Neural progenitor cell (in vitro differentiated cells): Measurements from ENCODE around the gene PPP2R5A.

Experiments
- CTCF ChIP-seq: fragments of 200-600 bp; sonication (generic); IDR thresholded peaks from 2 replicates; pipeline ENCODE4 v1.5.1; 2017; ENCODE audit warnings: antibody characterized with exemption, mild to moderate bottlenecking
- EZH2 ChIP-seq: fragments of 200-600 bp; sonication (generic); IDR thresholded peaks from 2 replicates; pipeline ENCODE4 v1.6.1; 2017; ENCODE audit warnings: antibody characterized with exemption, mild to moderate bottlenecking, moderate library complexity
- EZH2phosphoT487 ChIP-seq: fragments of 200-600 bp; sonication (generic); IDR thresholded peaks from 2 replicates; pipeline ENCODE4 v1.6.1; 2017; ENCODE audit warnings: antibody characterized with exemption

DNA sequence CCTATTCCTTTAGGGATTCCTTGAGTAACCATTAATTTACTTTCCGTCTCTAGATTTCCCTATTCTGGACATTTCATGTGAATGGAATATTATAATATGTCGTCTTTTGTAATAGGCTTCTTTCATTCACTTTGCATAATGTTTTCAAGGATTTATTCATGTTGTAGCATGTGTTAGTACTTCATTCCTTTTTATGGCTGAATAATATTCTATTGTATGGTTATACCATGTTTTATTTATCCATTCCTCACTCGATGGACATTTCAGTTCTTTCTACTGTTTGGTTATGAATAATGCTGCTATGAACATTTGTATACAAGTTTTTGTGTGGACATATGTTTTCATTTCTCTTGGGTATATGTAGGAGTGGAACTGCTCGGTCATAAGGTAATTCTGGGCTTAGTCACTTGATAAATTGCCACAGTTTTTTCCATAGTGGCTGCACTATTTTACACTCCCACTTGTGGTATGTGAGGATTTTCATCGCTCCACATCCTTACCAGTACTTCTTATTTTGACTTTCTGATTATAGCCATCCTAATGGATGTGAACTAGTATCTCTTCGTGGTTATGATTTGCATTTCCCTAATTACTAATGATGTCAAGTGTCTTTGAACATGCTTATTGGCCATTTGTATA lies 17.7 kb downstream of the PPP2R5A start:
- TF ChIP-seq CTCF, result no peak
- no peak for TF ChIP-seq EZH2phosphoT487
- no peak for TF ChIP-seq EZH2
